Dendritic cell treated with granulocyte-macrophage colony-stimulating factor and Interleukin-4, amounts not matched to agents 40 ng/mL and 50 ng/mL, for 4 days (primary cell): ENCODE measurements around the gene DLK2.

ENCODE experiments used
- H3K27ac Mint-ChIP-seq: one replicate; pipeline ENCODE4 v1.8.0; 2022; ENCODE audit warnings: mild to moderate bottlenecking, mixed read lengths
- H3K27me3 Mint-ChIP-seq: one replicate; pipeline ENCODE4 v1.8.0; 2022; ENCODE audit warnings: mild to moderate bottlenecking, mixed read lengths
- H3K36me3 Mint-ChIP-seq: one replicate; pipeline ENCODE4 v1.8.0; 2022; ENCODE audit warnings: low read depth, mixed read lengths
- H3K4me1 Mint-ChIP-seq: one replicate; pipeline ENCODE4 v1.8.0; 2022; ENCODE audit warnings: low read depth, mixed read lengths
- H3K4me3 Mint-ChIP-seq: one replicate; pipeline ENCODE4 v1.8.0; 2022; ENCODE audit warnings: mild to moderate bottlenecking, moderate library complexity, mixed read lengths
- H3K9me3 Mint-ChIP-seq: one replicate; pipeline ENCODE4 v1.8.0; 2022; ENCODE audit warnings: mixed read lengths
- intact Hi-C: fragments of 100-400 bp; cut with micrococcal nuclease; formaldehyde crosslinking; loops from one replicate; pipeline ENCODE4 v1.15.0; 2022

DLK2 gene

DNA sequence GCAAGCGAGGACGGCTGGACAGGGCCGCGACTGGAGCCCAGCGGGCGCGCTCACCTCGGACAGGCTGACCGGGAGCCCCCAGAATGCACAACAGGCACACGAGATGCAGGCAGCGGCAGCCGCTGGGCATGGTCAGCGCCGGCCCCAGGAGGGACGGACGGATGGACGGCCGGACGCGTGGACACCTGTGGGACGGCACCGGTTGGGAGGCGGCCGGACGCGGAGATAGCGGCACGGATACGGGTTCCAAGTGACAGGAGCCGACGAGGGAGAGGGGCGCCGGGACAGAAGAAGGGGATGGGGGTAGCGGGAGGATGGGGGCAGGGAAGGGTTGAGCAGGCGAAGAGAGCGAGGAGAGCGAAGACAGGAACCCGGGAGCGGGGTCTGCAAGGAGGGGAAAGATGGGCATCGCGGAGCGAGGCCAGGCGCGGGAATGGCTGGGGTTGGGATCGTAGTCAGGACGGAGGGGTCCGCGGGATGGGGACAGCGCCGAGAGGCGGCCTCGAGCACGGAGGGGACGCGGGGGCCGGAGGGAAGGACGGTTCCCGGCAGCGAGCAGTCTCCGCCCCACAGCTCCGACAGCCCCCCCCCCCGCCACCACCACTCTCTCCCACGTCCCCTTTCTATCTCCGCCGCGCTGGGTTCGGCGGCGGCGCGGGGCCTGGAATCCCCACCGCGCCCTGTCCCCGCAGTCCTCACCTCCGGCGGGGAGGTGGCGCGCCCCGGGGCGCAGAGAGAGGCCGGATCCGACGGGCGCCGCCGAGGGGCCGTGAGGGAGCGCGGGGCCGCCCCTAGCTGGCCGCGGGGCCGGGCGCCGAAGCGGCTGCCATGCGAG is 435 bp downstream of the DLK2 start:
- intact Hi-C loops = loop anchor here (1.0 kb wide), 1 partner anchor 51 kb away; no protein-coding TSS in a partner anchor
- Mint-ChIP-seq H3K4me1 (peaks cover 18% of the 10 kb centered on the region), H3K36me3 (peaks cover 39% of the 10 kb centered on the region), H3K27ac (no peak overlapping the region), H3K9me3 (no peaks in the 10 kb centered on the region), H3K4me3 (peak overlapping the region; percentile 83), H3K27me3 (peaks cover 37% of the 10 kb centered on the region)

DNA sequence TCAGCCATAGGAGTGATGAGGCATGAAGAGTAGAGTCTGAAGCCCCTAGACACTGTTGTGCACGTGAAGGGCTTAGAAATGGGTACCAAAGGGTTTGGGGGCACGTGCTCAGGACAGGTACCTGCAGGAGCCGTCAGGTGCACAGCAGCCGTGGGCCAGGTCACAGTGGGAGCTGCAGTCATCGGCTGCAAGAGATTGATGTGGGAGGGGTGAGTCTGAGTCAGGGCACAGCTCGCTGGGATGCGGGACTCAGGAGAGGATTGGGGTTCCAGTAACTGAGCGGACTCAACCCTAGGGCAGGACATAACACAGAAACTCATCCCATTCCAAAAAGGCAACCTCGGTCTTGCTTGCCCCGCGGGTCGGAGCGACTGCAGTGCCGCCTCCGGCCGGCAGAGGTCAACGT is 1.1 kb downstream of the DLK2 start:
- intact Hi-C loops = loop anchor here (1.0 kb wide), 1 partner anchor 52 kb away; no protein-coding TSS in a partner anchor
- Mint-ChIP-seq H3K27me3 (peaks cover 36% of the 10 kb centered on the region), H3K4me1 (peaks cover 18% of the 10 kb centered on the region), H3K9me3 (no peaks in the 10 kb centered on the region), H3K4me3 (peak overlapping the region; percentile 83), H3K27ac (no peak overlapping the region), H3K36me3 (peaks cover 45% of the 10 kb centered on the region)

DNA sequence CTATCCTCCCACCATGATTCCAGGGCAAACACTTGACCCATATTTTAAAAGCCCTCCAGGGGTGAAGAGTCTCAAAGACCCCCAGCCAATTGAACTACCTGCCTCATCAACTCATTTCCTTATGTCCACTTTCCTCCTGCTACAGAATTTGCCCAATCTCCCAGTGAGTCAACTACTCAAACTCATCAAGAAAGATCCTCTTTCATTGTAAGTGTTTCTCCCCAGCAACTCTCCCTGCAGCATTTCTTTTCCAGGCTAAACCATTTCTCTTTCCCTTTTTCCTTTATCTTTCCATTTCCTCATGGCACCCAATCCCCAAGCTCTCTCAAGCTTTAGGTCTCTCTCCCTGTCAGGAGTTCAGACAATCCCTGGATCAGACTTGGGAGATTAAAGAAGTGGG is 1.5 kb downstream of the DLK2 start:
- H3K27me3 Mint-ChIP-seq = peaks cover 36% of the 10 kb centered on the region
- peaks cover 18% of the 10 kb centered on the region for H3K4me1 Mint-ChIP-seq
- intact Hi-C loops = loop anchor here (1.0 kb wide), 1 partner anchor 52 kb away; no protein-coding TSS in a partner anchor
- no peak overlapping the region for H3K4me3 Mint-ChIP-seq
- H3K36me3 Mint-ChIP-seq = peaks cover 50% of the 10 kb centered on the region
- no peaks in the 10 kb centered on the region for H3K9me3 Mint-ChIP-seq
- no peak overlapping the region for H3K27ac Mint-ChIP-seq

DNA sequence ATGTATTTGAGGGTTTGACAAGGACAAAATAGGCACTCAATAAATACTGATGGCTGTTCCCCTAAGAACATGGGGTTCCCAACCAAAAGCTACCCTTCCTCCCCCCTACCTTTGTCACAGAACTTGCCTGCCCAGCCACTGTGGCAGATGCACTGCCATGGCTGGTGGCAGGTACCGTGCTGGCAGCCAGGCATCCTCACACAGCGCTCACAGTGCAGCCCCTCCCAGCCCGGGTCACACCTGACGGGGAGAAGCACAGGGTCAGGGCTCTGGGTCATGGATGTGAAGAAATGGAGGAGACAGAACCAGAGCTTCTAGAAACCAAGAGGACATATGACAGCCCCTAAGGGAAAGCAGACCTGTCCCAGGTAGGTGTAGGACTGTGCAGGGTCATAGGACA is 2.5 kb downstream of the DLK2 start:
- Mint-ChIP-seq H3K9me3 (no peaks in the 10 kb centered on the region), H3K4me1 (peaks cover 18% of the 10 kb centered on the region), H3K27me3 (peaks cover 32% of the 10 kb centered on the region), H3K36me3 (peaks cover 59% of the 10 kb centered on the region), H3K27ac (no peak overlapping the region), H3K4me3 (no peak overlapping the region)
- intact Hi-C loops = no loop called here

DNA sequence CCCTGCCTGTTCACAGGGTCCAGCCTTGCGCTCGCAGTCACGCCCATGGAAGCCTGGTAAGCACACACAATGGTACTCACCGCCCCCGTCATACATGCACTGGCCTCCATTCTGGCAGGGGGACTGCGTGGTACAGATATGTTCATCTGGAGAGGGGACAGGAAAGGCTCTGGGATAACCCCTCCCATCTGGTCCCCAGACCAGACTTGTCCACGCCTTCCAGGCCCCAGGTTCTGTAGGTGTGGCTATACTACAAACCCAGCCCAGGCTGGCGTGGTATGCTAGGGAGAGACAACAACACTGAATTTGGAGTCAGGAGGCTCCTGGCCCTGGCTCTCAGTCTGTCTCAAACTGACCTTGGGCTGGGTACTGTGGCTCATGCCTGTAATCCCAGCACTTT is 3.4 kb downstream of the DLK2 start:
- no peak overlapping the region for H3K27ac Mint-ChIP-seq
- intact Hi-C loops = no loop called here

DNA sequence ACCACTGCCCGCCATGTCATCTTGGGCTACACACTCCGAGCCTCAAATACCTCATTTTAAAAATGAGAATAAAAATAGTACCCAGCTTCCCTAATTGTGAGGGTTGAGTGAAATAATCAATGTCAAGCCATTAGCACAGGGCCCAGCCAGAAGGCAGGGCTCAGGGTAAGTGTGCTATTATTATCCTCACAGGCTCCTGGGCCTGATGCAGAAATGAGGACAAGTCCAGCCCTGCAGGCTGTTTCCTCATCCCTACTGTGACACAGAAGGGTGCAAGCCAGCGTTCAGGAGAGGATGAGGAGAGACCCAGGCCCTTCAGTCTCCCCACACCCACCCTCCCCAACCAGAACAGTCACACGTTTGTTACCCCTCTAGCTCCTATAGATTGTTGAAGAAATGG is 4.0 kb downstream of the DLK2 start:
- Mint-ChIP-seq H3K9me3 (no peaks in the 10 kb centered on the region), H3K27ac (no peak overlapping the region), H3K4me3 (no peak overlapping the region), H3K36me3 (peaks cover 74% of the 10 kb centered on the region), H3K4me1 (peaks cover 18% of the 10 kb centered on the region), H3K27me3 (peaks cover 20% of the 10 kb centered on the region)
- intact Hi-C loops = no loop called here

More for the DNA sequence above, 3.4 kb downstream of the DLK2 start:
- H3K4me3 Mint-ChIP-seq = no peak overlapping the region
- H3K36me3 Mint-ChIP-seq = peaks cover 69% of the 10 kb centered on the region
- H3K9me3 Mint-ChIP-seq = no peaks in the 10 kb centered on the region
- peaks cover 26% of the 10 kb centered on the region for H3K27me3 Mint-ChIP-seq
- peaks cover 18% of the 10 kb centered on the region for H3K4me1 Mint-ChIP-seq

DNA sequence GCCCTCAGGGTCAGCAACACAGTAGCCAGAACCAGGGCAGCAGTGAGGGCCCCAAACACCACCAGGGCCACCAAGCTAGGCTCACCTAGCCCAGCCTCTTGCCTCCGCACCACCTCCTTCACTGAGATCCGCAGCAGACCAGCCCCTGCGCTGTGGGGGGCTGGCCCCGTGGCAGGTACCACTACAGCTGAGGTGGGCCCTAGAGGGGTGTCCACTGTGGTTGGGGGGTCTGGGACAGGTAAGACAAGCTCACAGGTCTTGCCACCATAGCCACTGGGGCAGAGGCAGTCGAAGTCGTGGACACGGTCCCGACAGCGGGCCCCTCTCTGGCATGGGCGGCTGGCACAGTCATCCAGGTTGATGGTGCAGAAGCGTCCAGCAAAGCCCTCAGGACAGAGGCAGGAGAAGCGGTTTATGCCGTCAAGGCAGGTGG is 4.6 kb downstream of the DLK2 start:
- Mint-ChIP-seq H3K4me3 (no peak overlapping the region), H3K9me3 (no peaks in the 10 kb centered on the region), H3K36me3 (peaks cover 81% of the 10 kb centered on the region), H3K27ac (no peak overlapping the region), H3K4me1 (peaks cover 14% of the 10 kb centered on the region), H3K27me3 (peaks cover 14% of the 10 kb centered on the region)
- intact Hi-C loops = no loop called here

DNA sequence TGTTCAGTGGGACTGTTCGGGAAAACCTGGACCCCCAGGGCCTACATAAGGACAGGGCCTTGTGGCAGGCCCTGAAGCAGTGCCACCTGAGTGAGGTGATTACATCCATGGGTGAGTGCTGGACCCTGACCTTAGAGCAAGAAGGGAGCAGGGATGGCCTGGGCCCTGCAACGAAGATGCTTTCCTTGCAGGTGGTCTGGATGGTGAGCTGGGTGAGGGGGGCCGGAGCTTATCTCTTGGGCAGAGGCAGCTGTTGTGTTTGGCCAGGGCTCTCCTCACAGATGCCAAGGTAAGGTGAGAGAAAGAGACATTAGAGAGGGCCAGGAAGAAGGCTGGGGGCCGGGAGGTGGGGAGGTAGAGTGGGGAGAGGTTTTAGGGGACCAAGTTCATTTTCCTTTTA is 6.4 kb downstream of the DLK2 start:
- H3K27ac Mint-ChIP-seq = no peak overlapping the region
- H3K4me1 Mint-ChIP-seq = no peaks in the 10 kb centered on the region
- intact Hi-C loops = no loop called here
- no peaks in the 10 kb centered on the region for H3K9me3 Mint-ChIP-seq
- no peaks in the 10 kb centered on the region for H3K27me3 Mint-ChIP-seq
- no peak overlapping the region for H3K4me3 Mint-ChIP-seq
- peaks cover 99% of the 10 kb centered on the region for H3K36me3 Mint-ChIP-seq

DNA sequence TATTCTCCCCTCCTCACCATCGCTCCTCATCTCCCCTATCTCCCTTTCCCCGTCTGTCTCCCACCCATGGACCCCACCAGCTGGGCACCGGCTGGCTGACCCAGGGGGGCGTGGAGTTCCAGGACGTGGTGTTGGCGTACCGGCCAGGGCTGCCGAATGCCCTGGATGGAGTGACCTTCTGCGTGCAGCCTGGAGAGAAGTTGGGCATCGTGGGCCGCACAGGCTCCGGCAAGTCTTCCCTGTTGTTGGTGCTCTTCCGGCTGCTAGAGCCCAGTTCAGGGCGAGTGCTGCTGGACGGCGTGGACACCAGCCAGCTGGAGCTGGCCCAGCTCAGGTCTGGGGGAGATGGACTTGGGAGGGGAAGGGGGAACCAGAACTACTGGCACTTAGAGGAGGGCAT is 7.7 kb downstream of the DLK2 start:
- Mint-ChIP-seq H3K4me3 (no peak overlapping the region), H3K27ac (no peak overlapping the region), H3K9me3 (no peaks in the 10 kb centered on the region), H3K36me3 (peaks cover 100% of the 10 kb centered on the region), H3K27me3 (no peaks in the 10 kb centered on the region), H3K4me1 (no peaks in the 10 kb centered on the region)
- intact Hi-C loops = no loop called here

DNA sequence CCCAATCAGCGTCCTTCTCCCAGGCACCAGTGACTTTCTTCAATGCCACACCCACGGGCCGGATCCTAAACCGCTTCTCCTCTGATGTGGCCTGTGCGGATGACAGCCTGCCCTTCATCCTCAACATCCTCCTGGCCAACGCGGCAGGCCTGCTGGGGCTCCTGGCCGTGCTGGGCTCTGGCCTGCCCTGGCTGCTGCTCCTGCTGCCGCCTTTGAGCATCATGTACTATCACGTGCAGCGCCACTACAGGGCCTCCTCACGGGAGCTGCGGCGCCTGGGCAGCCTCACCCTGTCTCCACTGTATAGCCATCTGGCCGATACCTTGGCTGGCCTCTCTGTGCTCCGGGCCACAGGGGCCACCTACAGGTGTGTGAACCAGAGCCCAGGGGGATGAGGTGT is 9.8 kb downstream of the DLK2 start:
- Mint-ChIP-seq H3K27me3 (no peaks in the 10 kb centered on the region), H3K27ac (no peak overlapping the region), H3K9me3 (no peaks in the 10 kb centered on the region), H3K36me3 (peaks cover 100% of the 10 kb centered on the region), H3K4me3 (no peak overlapping the region), H3K4me1 (no peaks in the 10 kb centered on the region)
- intact Hi-C loops = no loop called here

DNA sequence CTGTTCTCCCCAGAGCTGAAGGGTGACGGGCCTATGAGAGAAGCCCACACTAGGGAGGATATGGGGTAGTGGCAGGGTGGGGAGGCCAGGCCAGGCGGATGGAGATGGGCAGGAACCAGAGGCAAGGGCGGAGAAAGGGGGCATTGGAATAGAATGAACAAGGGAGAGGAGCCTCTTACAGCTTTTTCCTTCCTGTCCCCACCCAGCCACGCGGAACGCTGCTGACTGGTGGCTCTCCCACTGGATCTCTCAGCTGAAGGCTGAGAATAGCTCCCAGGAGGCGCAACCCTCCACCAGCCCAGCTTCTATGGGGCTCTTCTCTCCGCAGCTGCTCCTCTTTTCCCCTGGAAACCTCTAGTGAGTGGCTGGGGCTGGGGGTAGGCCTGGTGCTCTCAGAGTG is 10.8 kb downstream of the DLK2 start:
- no peak overlapping the region for H3K27ac Mint-ChIP-seq
- no peak overlapping the region for H3K4me3 Mint-ChIP-seq
- H3K9me3 Mint-ChIP-seq = no peaks in the 10 kb centered on the region
- no peaks in the 10 kb centered on the region for H3K4me1 Mint-ChIP-seq
- intact Hi-C loops = no loop called here
- peaks cover 100% of the 10 kb centered on the region for H3K36me3 Mint-ChIP-seq
- H3K27me3 Mint-ChIP-seq = no peaks in the 10 kb centered on the region

DNA sequence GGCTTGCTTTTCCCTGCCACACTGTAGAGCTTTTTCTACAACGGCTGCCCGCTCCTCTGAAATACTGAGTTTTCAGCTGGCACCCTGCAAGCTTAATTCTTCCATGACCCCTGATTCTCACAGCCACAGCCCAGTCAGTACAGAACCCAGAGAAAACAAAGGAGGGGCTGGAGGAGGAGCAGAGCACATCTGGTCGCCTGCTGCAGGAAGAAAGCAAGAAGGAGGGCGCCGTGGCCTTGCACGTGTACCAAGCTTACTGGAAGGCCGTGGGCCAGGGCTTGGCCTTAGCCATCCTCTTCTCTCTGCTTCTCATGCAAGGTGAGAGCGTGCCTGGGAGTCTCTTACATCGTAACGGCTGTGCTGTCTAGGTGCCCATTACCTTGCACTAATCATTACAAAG is 11.3 kb downstream of the DLK2 start:
- Mint-ChIP-seq H3K27ac (no peak overlapping the region), H3K4me3 (no peak overlapping the region), H3K9me3 (no peaks in the 10 kb centered on the region), H3K27me3 (no peaks in the 10 kb centered on the region), H3K4me1 (no peaks in the 10 kb centered on the region), H3K36me3 (peaks cover 100% of the 10 kb centered on the region)
- intact Hi-C loops = no loop called here

DNA sequence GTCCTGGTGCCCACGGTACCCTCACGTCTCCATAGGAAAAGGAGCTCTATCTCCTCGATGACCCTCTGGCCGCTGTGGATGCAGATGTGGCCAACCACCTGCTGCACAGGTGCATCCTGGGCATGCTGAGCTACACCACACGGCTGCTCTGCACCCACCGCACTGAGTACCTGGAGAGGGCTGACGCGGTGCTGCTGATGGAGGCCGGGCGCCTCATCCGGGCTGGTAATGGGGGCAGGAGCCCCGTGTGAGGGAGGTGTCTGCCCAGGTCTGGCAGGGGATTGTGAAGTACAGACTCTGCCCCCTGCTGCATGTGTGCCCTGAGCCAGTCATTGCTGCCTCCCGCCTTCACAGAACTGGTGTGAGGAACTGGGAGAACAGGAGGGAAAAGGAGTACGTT is 12.4 kb downstream of the DLK2 start:
- Mint-ChIP-seq H3K27me3 (no peaks in the 10 kb centered on the region), H3K27ac (no peak overlapping the region), H3K9me3 (no peaks in the 10 kb centered on the region), H3K4me1 (no peaks in the 10 kb centered on the region), H3K36me3 (peaks cover 100% of the 10 kb centered on the region), H3K4me3 (no peak overlapping the region)
- intact Hi-C loops = no loop called here

DNA sequence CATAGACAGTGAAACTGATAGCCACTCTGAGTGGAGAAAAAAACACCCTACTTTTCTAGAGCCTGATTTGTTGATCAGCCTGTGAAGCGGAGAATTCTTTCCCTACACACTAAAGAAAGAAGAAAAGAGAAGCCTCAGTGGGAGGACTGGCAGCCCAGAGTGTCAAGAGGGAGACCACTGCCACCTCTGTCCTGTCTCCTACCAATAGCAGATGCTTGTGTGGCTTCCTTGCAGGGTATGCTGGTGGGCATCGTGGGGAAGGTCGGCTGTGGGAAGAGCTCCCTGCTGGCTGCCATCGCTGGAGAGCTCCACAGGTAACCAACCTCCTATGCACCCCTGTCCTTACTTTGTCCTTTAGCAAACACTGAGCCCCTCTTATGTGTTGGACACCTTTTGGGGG is 17.6 kb downstream of the DLK2 start:
- no peaks in the 10 kb centered on the region for H3K9me3 Mint-ChIP-seq
- H3K27me3 Mint-ChIP-seq = no peaks in the 10 kb centered on the region
- H3K4me1 Mint-ChIP-seq = peaks cover 13% of the 10 kb centered on the region
- H3K27ac Mint-ChIP-seq = no peak overlapping the region
- no peak overlapping the region for H3K4me3 Mint-ChIP-seq
- H3K36me3 Mint-ChIP-seq = peaks cover 90% of the 10 kb centered on the region
- intact Hi-C loops = no loop called here
